ENCODE results near the gene CHRNA4. TPM values are rescaled to one million over a fixed set of nuclear protein-coding genes. Genes with fewer than 3 reads are reported as not detected.

CHRNA4 gene
- total and polyA plus RNA-seq, 2 donors (not counting 3 experiments of a cell fraction or from before 2014, with no cell fraction given), result not detected

- no peaks in the 10 kb centered on the region for H4K20me1 ChIP-seq (replicated peaks; ENCODE audit: control insufficient read depth, extremely low read depth, insufficient read depth, low read length)
- no TSS peak for BruUV-seq (replicated peaks)
- H3K4me3 ChIP-seq (replicated peaks in 1 of 3; ENCODE audit: insufficient read depth in 1 of 3, low read depth in 1 of 3, low read length in 3 of 3), result no peak overlapping the region
- no peaks in the 10 kb centered on the region for H3K36me3 ChIP-seq (ENCODE audit: control insufficient read depth in 2 of 2, extremely low read depth in 1 of 2, insufficient read depth in 2 of 2, low read length in 2 of 2)
- no peak overlapping the region for H3K27ac ChIP-seq (ENCODE audit: insufficient read depth, low read depth, low read length)
- POLR2A ChIA-PET, result no interaction called here
- TF ChIP-seq CTCF (IDR thresholded peaks at IDR 0.05; ENCODE audit: extremely low read depth in 1 of 2, insufficient read depth in 1 of 2, low read depth in 1 of 2, low read length in 2 of 2), result no peak
- no peak for TF ChIP-seq POLR2A (IDR thresholded peaks at IDR 0.05; ENCODE audit: low read depth, low read length)
- no peak for TF ChIP-seq EZH2 (IDR thresholded peaks at IDR 0.05; ENCODE audit: borderline replicate concordance, low read depth, low read length, severe bottlenecking)
- no peak for TF ChIP-seq MYC (IDR thresholded peaks at IDR 0.05; ENCODE audit: low read depth, low read length)
- no peak for TF ChIP-seq JUN (IDR thresholded peaks at IDR 0.05; ENCODE audit: borderline replicate concordance, insufficient read depth, insufficient read length, low read depth)
- TF ChIP-seq MAX (IDR thresholded peaks at IDR 0.05; ENCODE audit: insufficient read depth, insufficient read length), result no peak
- no peak for TF ChIP-seq FOS (IDR thresholded peaks at IDR 0.05; ENCODE audit: borderline replicate concordance, insufficient read depth, low read length)
- TF ChIP-seq GATA2 (IDR thresholded peaks at IDR 0.05; ENCODE audit: insufficient read depth, insufficient read length, low read depth, low read length), result no peak
- TF ChIP-seq POLR2AphosphoS5 (IDR thresholded peaks at IDR 0.05; ENCODE audit: insufficient read depth, low read depth, low read length), result no peak
- FAIRE-seq (no peak), DNase-seq (ENCODE audit: low read depth, low spot score) (no peak)
- intact Hi-C loops (cut with micrococcal nuclease) (no loop called here), dilution Hi-C loops (cut with MboI; ENCODE audit: extremely low pct_ligation_motif_present, low sequenced_read_pairs) (no loop called here)
- no peaks in the 10 kb centered on the region for H3K9me1 ChIP-seq (replicated peaks; ENCODE audit: control insufficient read depth, extremely low read depth, insufficient read depth, low read length)
- no peak overlapping the region for H2AFZ ChIP-seq (ENCODE audit: low read depth, low read length)
- H3K9me3 ChIP-seq (replicated peaks; ENCODE audit: control insufficient read depth, insufficient read depth, low read length), result no peaks in the 10 kb centered on the region
- CTCF ChIA-PET, result interaction anchor here (1.7 kb wide), 1 partner anchor 65 kb away, joined by 4 read pairs; no protein-coding TSS in a partner anchor
- no peak overlapping the region for H3K9ac ChIP-seq (replicated peaks; ENCODE audit: extremely low read depth, insufficient read depth, low read length)
- H3K27me3 ChIP-seq (ENCODE audit: control insufficient read depth in 2 of 2, insufficient read depth in 2 of 2, low read length in 2 of 2), result peaks cover 0 to 3% of the 10 kb centered on the region in 2 experiments
- H3K4me2 ChIP-seq (ENCODE audit: insufficient read depth, low read length), result no peak overlapping the region
- H3K79me2 ChIP-seq (ENCODE audit: control insufficient read depth, insufficient read depth, low read length), result no peaks in the 10 kb centered on the region
- no peaks in the 10 kb centered on the region for H3K4me1 ChIP-seq (ENCODE audit: control insufficient read depth, extremely low read depth, insufficient read depth, low read length)
Observed at GRCh38 chr20:63374504-63374903, 13.4 kb upstream of the CHRNA4 start.

Measured in endothelial cell of umbilical vein (primary cell).